Esophagus muscularis mucosa (tissue), 4 donors: Measurements from ENCODE around the gene SMG6. TPM values are rescaled to one million over a fixed set of nuclear protein-coding genes. Genes with fewer than 3 reads are reported as not detected.
A peak's percentile ranks its signal among the peaks of the same experiment; 100 is the strongest.

ENCODE experiments used
- DNase-seq: peaks from one replicate; pipeline ENCODE4 v3.0.0-alpha.2; 2017; ENCODE audit errors: extremely low spot score
- H3K27ac ChIP-seq, 4 donors: fragments of 200-600 bp; sonication (generic); replicated peaks in 1 of 4; 1 replicate in 3 of 4; 2 replicates in 1 of 4; pipeline ENCODE4 v1.5.1; 2016 to 2019; ENCODE audit warnings: mild to moderate bottlenecking in 1 of 4
- H3K27me3 ChIP-seq, 4 donors: fragments of 200-600 bp; sonication (generic); one replicate each; pipeline versions ENCODE4 v1.5.1 to v1.6.0; 2016 to 2019
- H3K36me3 ChIP-seq, 4 donors: fragments of 200-600 bp; sonication (generic); one replicate each; pipeline ENCODE4 v1.5.1; 2016 to 2019
- H3K4me1 ChIP-seq, 4 donors: fragments of 200-600 bp; sonication (generic); one replicate each; pipeline ENCODE4 v1.5.1; 2016 to 2019
- H3K4me3 ChIP-seq, 4 donors: fragments of 200-600 bp; sonication (generic); 1 replicate in 2 of 4; 2 replicates in 2 of 4; pipeline ENCODE4 v1.5.1; 2016 to 2019; ENCODE audit warnings: mild to moderate bottlenecking in 4 of 4, moderate library complexity in 1 of 4
- H3K9me3 ChIP-seq, 4 donors: fragments of 200-600 bp; sonication (generic); 1 replicate in 3 of 4; 2 replicates in 1 of 4; pipeline ENCODE4 v1.5.1; 2016 to 2019
- EP300 ChIP-seq: sonication (generic); formaldehyde crosslinking; IDR thresholded peaks from one replicate; pipeline ENCODE4 v1.6.1; 2017; ENCODE audit warnings: antibody characterized with exemption
- POLR2A ChIP-seq: fragments of 450-650 bp; IDR thresholded peaks from one replicate; pipeline ENCODE4 v1.6.1; 2017; ENCODE audit warnings: antibody characterized with exemption, moderate library complexity, mild to moderate bottlenecking, low read depth
- POLR2AphosphoS5 ChIP-seq, 2 donors: sonication (generic); formaldehyde crosslinking; IDR thresholded peaks; one replicate each; pipeline ENCODE4 v1.6.1; 2017; ENCODE audit warnings: antibody characterized with exemption in 2 of 2
- WGBS: methylation state at CpG from one replicate; pipeline ENCODE4 v1.1.5; 2018; 5-methylcytosine and 5-hydroxymethylcytosine counted together
- intact Hi-C: fragments of 100-400 bp; cut with DNase I; formaldehyde crosslinking; loops from one replicate; pipeline ENCODE4 v1.15.1; 2023
- total RNA-seq, 4 donors: library from RNA; depleted of rRNA; stranded (reverse); fragments of >200 nt; gene quantifications; one replicate each; pipeline versions ENCODE4 v1.1.0 to v1.2.1, GENCODE V29; 2016
- TF ChIP-seq, protein P1 (sequence below), 3 experiments: fragments of 200-600 bp in 2 of 3; fragments of 450-650 bp in 1 of 3; sonication (generic) in 2 of 3; IDR thresholded peaks; one replicate each; pipeline ENCODE4 v1.5.1; 2017 to 2019; ENCODE audit warnings: antibody characterized with exemption in 3 of 3, mild to moderate bottlenecking in 2 of 3, moderate library complexity in 1 of 3

Gene SMG6
- total RNA-seq, 4 donors from 2014 or later = 38.2 to 67.7 (median 47.7) TPM

DNA sequence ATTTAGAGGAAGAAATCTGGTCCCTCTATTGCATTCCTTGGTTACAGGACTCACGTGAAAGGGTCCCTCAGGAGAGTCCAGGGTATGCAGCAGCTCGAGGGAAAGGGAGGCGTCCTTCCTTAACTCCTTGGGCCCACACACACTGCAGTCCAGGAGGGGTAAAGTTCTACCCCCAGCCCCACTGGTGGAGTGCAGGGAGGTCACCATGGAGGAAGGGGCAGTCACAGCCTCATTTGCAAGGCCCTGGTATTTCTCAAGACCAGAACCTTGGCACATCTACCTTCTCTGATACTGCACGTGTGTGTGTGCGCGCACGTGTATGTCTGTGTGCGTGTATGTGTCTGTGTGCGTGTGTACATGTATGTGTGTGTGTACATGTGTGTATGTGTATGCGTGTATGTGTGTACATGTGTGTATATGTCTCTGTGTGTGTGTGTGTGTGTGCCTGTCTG is 237.6 kb downstream of the SMG6 start:
- H3K36me3 ChIP-seq = peaks cover 0 to 46% (median 27%) of the 10 kb centered on the region in 4 donors
- no peaks in the 10 kb centered on the region for H3K9me3 ChIP-seq
- intact Hi-C loops = no loop called here
- WGBS = 78% methylated on average over 9 of the region's 10 CpGs
- TF ChIP-seq EP300 (no peak), POLR2A (no peak), POLR2AphosphoS5 (IDR thresholded peaks at IDR 0.05) (peak in 1 of 2 donors; percentile 51)
- TF ChIP-seq, protein P1, sequence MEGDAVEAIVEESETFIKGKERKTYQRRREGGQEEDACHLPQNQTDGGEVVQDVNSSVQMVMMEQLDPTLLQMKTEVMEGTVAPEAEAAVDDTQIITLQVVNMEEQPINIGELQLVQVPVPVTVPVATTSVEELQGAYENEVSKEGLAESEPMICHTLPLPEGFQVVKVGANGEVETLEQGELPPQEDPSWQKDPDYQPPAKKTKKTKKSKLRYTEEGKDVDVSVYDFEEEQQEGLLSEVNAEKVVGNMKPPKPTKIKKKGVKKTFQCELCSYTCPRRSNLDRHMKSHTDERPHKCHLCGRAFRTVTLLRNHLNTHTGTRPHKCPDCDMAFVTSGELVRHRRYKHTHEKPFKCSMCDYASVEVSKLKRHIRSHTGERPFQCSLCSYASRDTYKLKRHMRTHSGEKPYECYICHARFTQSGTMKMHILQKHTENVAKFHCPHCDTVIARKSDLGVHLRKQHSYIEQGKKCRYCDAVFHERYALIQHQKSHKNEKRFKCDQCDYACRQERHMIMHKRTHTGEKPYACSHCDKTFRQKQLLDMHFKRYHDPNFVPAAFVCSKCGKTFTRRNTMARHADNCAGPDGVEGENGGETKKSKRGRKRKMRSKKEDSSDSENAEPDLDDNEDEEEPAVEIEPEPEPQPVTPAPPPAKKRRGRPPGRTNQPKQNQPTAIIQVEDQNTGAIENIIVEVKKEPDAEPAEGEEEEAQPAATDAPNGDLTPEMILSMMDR (IDR thresholded peaks at IDR 0.05) = no peak
- H3K27me3 ChIP-seq = no peaks in the 10 kb centered on the region
- peaks cover 81 to 91% (median 88%) of the 10 kb centered on the region in 4 donors for H3K4me1 ChIP-seq
- H3K27ac ChIP-seq = peak overlapping the region; percentile 90 to 97 (median 92)
- H3K4me3 ChIP-seq = no peak overlapping the region
- DNase-seq = peak; percentile 91

DNA sequence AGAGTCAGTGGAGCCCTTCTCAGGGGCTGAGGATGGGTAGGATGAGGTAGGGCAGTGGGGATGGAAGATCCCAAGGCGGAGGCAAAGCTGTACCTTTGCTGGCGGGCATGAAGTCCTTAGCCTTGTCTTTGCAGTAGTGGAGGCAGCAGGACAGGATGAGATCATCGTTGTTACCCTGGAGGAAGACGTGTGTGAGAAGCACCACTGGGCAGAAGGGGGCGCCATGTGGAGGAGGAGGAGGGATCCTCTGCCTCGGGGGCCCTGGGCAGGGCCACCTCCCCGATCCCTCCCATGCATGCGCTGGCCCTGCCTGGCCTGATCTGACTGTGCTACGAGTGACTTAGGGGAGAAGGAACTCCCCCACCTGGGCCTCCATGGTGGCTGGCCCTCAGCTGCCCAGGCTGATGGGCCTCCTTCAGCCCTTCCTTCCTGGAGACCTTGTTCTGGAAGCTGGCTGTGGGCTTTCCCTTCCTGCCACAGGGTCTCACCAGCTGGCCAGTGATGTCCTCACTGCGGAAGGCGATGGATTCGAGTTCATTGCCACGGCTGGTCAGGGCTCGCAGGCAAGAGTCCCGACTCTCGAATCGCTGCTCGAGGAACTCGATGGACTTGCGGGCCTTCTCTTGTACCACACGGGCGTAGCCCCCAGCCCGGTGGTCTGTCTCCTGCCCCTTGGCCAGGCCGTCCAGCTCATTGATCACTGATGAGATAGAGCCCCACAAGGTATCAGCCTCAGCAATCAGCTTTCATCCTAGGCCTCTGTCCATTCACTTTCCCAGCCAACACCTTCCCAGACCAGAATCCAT is 238.4 kb downstream of the SMG6 start:
- Histone ChIP-seq H3K27ac (peak overlapping the region; percentile 90 to 97 (median 92)), H3K4me3 (no peak overlapping the region), H3K27me3 (no peaks in the 10 kb centered on the region), H3K9me3 (no peaks in the 10 kb centered on the region), H3K4me1 (peaks cover 83 to 91% (median 90%) of the 10 kb centered on the region in 4 donors), H3K36me3 (peaks cover 0 to 42% (median 23%) of the 10 kb centered on the region in 4 donors)
- WGBS = 70% methylated on average over 12 of the region's 24 CpGs
- DNase-seq = no peak
- TF ChIP-seq POLR2AphosphoS5 (IDR thresholded peaks at IDR 0.05) (peak in 1 of 2 donors; percentile 19), POLR2A (no peak), EP300 (no peak)
- TF ChIP-seq, protein P1 (IDR thresholded peaks at IDR 0.05) = peak in 1 of 3 experiments; percentile 23
- intact Hi-C loops = no loop called here

DNA sequence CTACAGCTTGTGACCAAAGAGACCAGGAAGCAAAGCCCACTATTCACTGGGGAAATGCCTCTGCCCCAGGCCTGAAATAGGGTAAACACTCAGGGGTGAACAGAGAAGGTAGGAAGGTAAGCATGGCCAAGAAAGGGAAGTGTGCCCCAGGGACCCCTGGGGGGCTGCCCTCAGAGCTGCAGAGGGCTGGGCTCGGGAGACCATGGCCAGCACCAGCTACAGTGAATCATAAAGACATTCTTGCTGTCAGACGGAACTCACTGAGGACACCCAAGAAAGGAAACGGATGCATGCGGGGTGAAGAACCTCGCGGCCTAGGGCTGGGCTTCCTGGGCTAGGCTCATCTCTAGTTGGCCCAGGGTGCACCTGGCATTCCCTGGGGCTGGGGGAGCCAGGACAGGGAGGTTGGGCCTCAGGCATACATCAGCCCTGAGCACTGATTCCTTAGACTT is 239.0 kb downstream of the SMG6 start:
- TF ChIP-seq POLR2A (no peak), EP300 (no peak), POLR2AphosphoS5 (IDR thresholded peaks at IDR 0.05) (peak in 1 of 2 donors; percentile 22)
- TF ChIP-seq, protein P1 (IDR thresholded peaks at IDR 0.05) = no peak
- peak; percentile 92 for DNase-seq
- no peaks in the 10 kb centered on the region for H3K9me3 ChIP-seq
- H3K27me3 ChIP-seq = no peaks in the 10 kb centered on the region
- WGBS = 42% methylated on average over 6 of the region's 6 CpGs
- no peak overlapping the region for H3K4me3 ChIP-seq
- H3K36me3 ChIP-seq = peaks cover 0 to 44% (median 24%) of the 10 kb centered on the region in 4 donors
- H3K27ac ChIP-seq = peak overlapping the region; percentile 90 to 97 (median 92)
- intact Hi-C loops = no loop called here
- H3K4me1 ChIP-seq = peaks cover 88 to 96% (median 95%) of the 10 kb centered on the region in 4 donors

DNA sequence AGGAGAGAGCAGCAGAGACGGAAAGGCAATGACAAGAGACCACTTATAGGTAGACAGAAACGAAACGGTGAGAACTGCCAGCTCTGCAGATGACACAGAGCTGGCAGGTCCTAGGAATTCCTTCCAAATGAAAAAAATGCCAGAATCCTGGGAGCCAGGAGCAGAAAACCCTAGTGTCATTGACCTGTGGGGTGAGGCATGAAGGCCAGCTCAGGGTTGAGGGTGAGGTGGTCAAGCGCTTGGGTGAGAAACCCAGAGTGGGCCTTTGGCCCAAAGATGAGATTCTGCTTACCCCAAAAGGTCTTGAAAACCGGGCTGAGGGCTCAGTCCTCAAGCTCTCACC is 239.5 kb downstream of the SMG6 start:
- 50% methylated on average over 5 of the region's 5 CpGs for WGBS
- TF ChIP-seq EP300 = no peak
- TF ChIP-seq, protein P1 (IDR thresholded peaks at IDR 0.05) = no peak
- TF ChIP-seq POLR2AphosphoS5 (IDR thresholded peaks at IDR 0.05) = no peak
- TF ChIP-seq POLR2A = no peak
- no peak for DNase-seq
- Histone ChIP-seq H3K4me1 (peaks cover 92 to 100% (median 99%) of the 10 kb centered on the region in 4 donors), H3K4me3 (no peak overlapping the region), H3K9me3 (no peaks in the 10 kb centered on the region), H3K36me3 (peaks cover 0 to 47% (median 26%) of the 10 kb centered on the region in 4 donors), H3K27me3 (no peaks in the 10 kb centered on the region), H3K27ac (peak overlapping the region; percentile 90 to 97 (median 92))
- intact Hi-C loops = no loop called here
